LNCAP (cell line): ENCODE measurements around the gene IGFL2.

ENCODE experiments used
- CTCF ChIP-seq: fragments of 450-650 bp; IDR thresholded peaks from 2 replicates; pipeline ENCODE4 v1.5.1; 2017; ENCODE audit warnings: mild to moderate bottlenecking

IGFL2 gene

GRCh38 chr19:46205183-46205984 is 57.3 kb downstream of the IGFL2 start:
- TF ChIP-seq CTCF: no peak

GRCh38 chr19:46206176-46206575 is 58.1 kb downstream of the IGFL2 start:
- TF ChIP-seq CTCF: no peak

GRCh38 chr19:46206682-46207081 is 58.6 kb downstream of the IGFL2 start:
- TF ChIP-seq CTCF: no peak

GRCh38 chr19:46209051-46209450 is 61.0 kb downstream of the IGFL2 start:
- no peak for TF ChIP-seq CTCF

GRCh38 chr19:46209472-46209871 is 61.4 kb downstream of the IGFL2 start:
- TF ChIP-seq CTCF: no peak

GRCh38 chr19:46210669-46211068 is 62.6 kb downstream of the IGFL2 start:
- TF ChIP-seq CTCF: no peak
